Cortex of kidney (tissue), 1 donor: ENCODE data around the gene SULT1B1.

Source experiments
- DNase-seq: peaks from one replicate; lab custom pipeline; 2025; lab: John Stamatoyannopoulos, UW

The SULT1B1 gene

GRCh38 chr4:69749771-69750170 lies 10.6 kb downstream of the SULT1B1 start:
- no peak for DNase-seq

GRCh38 chr4:69748173-69748572 lies 12.2 kb downstream of the SULT1B1 start:
- DNase-seq: no peak

GRCh38 chr4:69744157-69744478 lies 16.3 kb downstream of the SULT1B1 start:
- DNase-seq: no peak

- DNase-seq: no peak
Measured at GRCh38 chr4:69743476-69744156, 16.8 kb downstream of the SULT1B1 start.

- no peak for DNase-seq
Measured at GRCh38 chr4:69742596-69742995, 17.8 kb downstream of the SULT1B1 start.

- no peak for DNase-seq
Measured at GRCh38 chr4:69738872-69739271, 21.5 kb downstream of the SULT1B1 start.

GRCh38 chr4:69735119-69735518 lies 25.3 kb downstream of the SULT1B1 start:
- no peak for DNase-seq

GRCh38 chr4:69731847-69732246 lies 28.6 kb downstream of the SULT1B1 start:
- no peak for DNase-seq

- DNase-seq: no peak
Measured at GRCh38 chr4:69731241-69731640, 29.2 kb downstream of the SULT1B1 start.

- no peak for DNase-seq
Measured at GRCh38 chr4:69730002-69730401, 30.4 kb downstream of the SULT1B1 start.

- DNase-seq: no peak
Measured at GRCh38 chr4:69727926-69728325, 32.5 kb downstream of the SULT1B1 start.

- no peak for DNase-seq
Measured at GRCh38 chr4:69727426-69727825, 33.0 kb downstream of the SULT1B1 start.

- DNase-seq: no peak
Measured at GRCh38 chr4:69726971-69727370, 33.4 kb downstream of the SULT1B1 start.

- no peak for DNase-seq
Measured at GRCh38 chr4:69718396-69719271, 41.8 kb downstream of the SULT1B1 start.

- no peak for DNase-seq
Measured at GRCh38 chr4:69717778-69718177, 42.6 kb downstream of the SULT1B1 start.

GRCh38 chr4:69716654-69717053 lies 43.8 kb downstream of the SULT1B1 start:
- no peak for DNase-seq

GRCh38 chr4:69714086-69714485 lies 46.3 kb downstream of the SULT1B1 start:
- no peak for DNase-seq

GRCh38 chr4:69713593-69713992 lies 46.8 kb downstream of the SULT1B1 start:
- no peak for DNase-seq

- no peak for DNase-seq
Measured at GRCh38 chr4:69710580-69710979, 49.8 kb downstream of the SULT1B1 start.

- DNase-seq: no peak
Measured at GRCh38 chr4:69708211-69708610, 52.2 kb downstream of the SULT1B1 start.

- DNase-seq: no peak
Measured at GRCh38 chr4:69707807-69708206, 52.6 kb downstream of the SULT1B1 start.

- no peak for DNase-seq
Measured at GRCh38 chr4:69702201-69702600, 58.2 kb downstream of the SULT1B1 start.

GRCh38 chr4:69701696-69702095 lies 58.7 kb downstream of the SULT1B1 start:
- no peak for DNase-seq
